Lower leg skin (tissue), 3 donors: ENCODE results near the gene LTB.

ENCODE experiments used
- CTCF ChIP-seq, 3 donors: fragments of 450-650 bp; IDR thresholded peaks; one replicate each; pipeline ENCODE4 v1.5.1; 2016; ENCODE audit warnings: antibody characterized with exemption in 3 of 3, mild to moderate bottlenecking in 3 of 3, moderate library complexity in 2 of 3
- POLR2A ChIP-seq, 2 donors: fragments of 450-650 bp; IDR thresholded peaks; one replicate each; pipeline ENCODE4 v1.6.1; 2016 to 2017; ENCODE audit warnings: antibody characterized with exemption in 2 of 2, mild to moderate bottlenecking in 1 of 2, moderate library complexity in 1 of 2

- TF ChIP-seq POLR2A (IDR thresholded peaks at IDR 0.05) = no peak
- TF ChIP-seq CTCF (IDR thresholded peaks at IDR 0.05) = no peak
Observed at GRCh38 chr6:31569861-31570536, 12.2 kb downstream of the LTB start.
